Dermis microvascular lymphatic vessel endothelial cell (primary cell): ENCODE results near the gene MTMR4. TPM values are rescaled to one million over a fixed set of nuclear protein-coding genes. Genes with fewer than 3 reads are reported as not detected.
"Not testable (repeated sequence)": the region's sequence is repeated elsewhere in the genome, so short reads cannot be mapped to it uniquely, and the experiment has no call there.

Source experiments
- DNase-seq, 2 donors: peaks; one replicate each; pipeline versions ENCODE4 v3.0.0 to v3.0.0-alpha.2; 2010; ENCODE audit warnings: low read depth in 2 of 2
- total RNA-seq: library from RNA; depleted of rRNA; stranded (reverse); fragments of >200 nt; gene quantifications from 2 replicates; pipeline ENCODE4 v1.2.1, GENCODE V29; 2014

Gene MTMR4
- total RNA-seq, 1 donor from 2014 or later, result 30.7 TPM

GRCh38 chr17:58492238-58493121, 22.0 kb downstream of the MTMR4 start:
- DNase-seq, result no peak

GRCh38 chr17:58491510-58492045, 22.9 kb downstream of the MTMR4 start:
- no peak for DNase-seq

- no peak for DNase-seq
Observed at GRCh38 chr17:58488428-58488890, 26.0 kb downstream of the MTMR4 start.

- DNase-seq, result peak in 1 of 2 donors; percentile 18
Observed at GRCh38 chr17:58487589-58488427, 26.6 kb downstream of the MTMR4 start, which contains the start of gene HSF5. HSF5 (minus strand) TSS chr17:58488408; CDS start chr17:58488274, 134 bp downstream.

GRCh38 chr17:58484600-58484999, 29.8 kb downstream of the MTMR4 start:
- no peak for DNase-seq

GRCh38 chr17:58481798-58482197, 32.6 kb downstream of the MTMR4 start:
- not testable (repeated sequence) for DNase-seq

GRCh38 chr17:58480090-58480489, 34.3 kb downstream of the MTMR4 start:
- no peak for DNase-seq

GRCh38 chr17:58476812-58477211, 37.6 kb downstream of the MTMR4 start:
- DNase-seq, result no peak

GRCh38 chr17:58475985-58476384, 38.5 kb downstream of the MTMR4 start:
- DNase-seq, result no peak

- no peak for DNase-seq
Observed at GRCh38 chr17:58470356-58470755, 44.1 kb downstream of the MTMR4 start.

- DNase-seq, result no peak
Observed at GRCh38 chr17:58468944-58469343, 45.5 kb downstream of the MTMR4 start.

GRCh38 chr17:58455491-58455890, 58.9 kb downstream of the MTMR4 start:
- no peak for DNase-seq

- DNase-seq, result no peak
Observed at GRCh38 chr17:58452738-58453137, 61.7 kb downstream of the MTMR4 start.

- DNase-seq, result peak; percentile 65 to 84
Observed at GRCh38 chr17:58447039-58447975, 67.1 kb downstream of the MTMR4 start.

- no peak for DNase-seq
Observed at GRCh38 chr17:58446086-58446485, 68.4 kb downstream of the MTMR4 start.

Other genes starting within 250 kb of the MTMR4 start
- under 0.01 TPM in 1 of 2 replicates, not detected in the other for gene MPO, start 233.7 kb downstream of the MTMR4 start, total RNA-seq
- 0.13 TPM in 1 of 2 replicates, not detected in the other for gene TSPOAP1, start 185.8 kb downstream of the MTMR4 start, total RNA-seq
- gene SUPT4H1, start 162.4 kb downstream of the MTMR4 start, total RNA-seq, result 49.8 and 56.8 TPM in 2 replicates
- gene RNF43, start 97.1 kb downstream of the MTMR4 start, total RNA-seq, result under 0.01 TPM in 1 of 2 replicates, not detected in the other
- under 0.01 TPM in 1 of 2 replicates, not detected in the other for gene HSF5, start 26.2 kb downstream of the MTMR4 start, total RNA-seq
- under 0.01 TPM in 2 replicates for gene TEX14, start 177.4 kb upstream of the MTMR4 start, total RNA-seq
- 14.2 and 15.8 TPM in 2 replicates for gene RAD51C, start 178.0 kb upstream of the MTMR4 start, total RNA-seq
- gene PPM1E, start 241.2 kb upstream of the MTMR4 start, total RNA-seq, result under 0.01 TPM in 1 of 2 replicates, not detected in the other